Mononuclear cell (primary cell): ENCODE results near the gene CTNS. TPM values are rescaled to one million over a fixed set of nuclear protein-coding genes. Genes with fewer than 3 reads are reported as not detected.

Experiments used
- H3K27me3 ChIP-seq: 2 replicates; pipeline ENCODE4 v1.6.0; 2011; ENCODE audit warnings: low read length, control low read depth; ENCODE audit not compliant: insufficient read depth
- H3K4me1 ChIP-seq: 2 replicates; pipeline ENCODE4 v1.5.1; 2011; ENCODE audit warnings: mild to moderate bottlenecking, low read length, control low read depth; ENCODE audit not compliant: insufficient read depth
- H3K4me3 ChIP-seq: 2 replicates; pipeline ENCODE4 v1.5.1; 2011; ENCODE audit warnings: mild to moderate bottlenecking, low read length, moderate library complexity
- H3K9me3 ChIP-seq: 2 replicates; pipeline ENCODE4 v1.5.1; 2011; ENCODE audit warnings: low read depth, mild to moderate bottlenecking, control low read depth, low read length
- total RNA-seq: library from RNA; depleted of rRNA; stranded (reverse); fragments of >200 nt; gene quantifications from one replicate; pipeline ENCODE4 v1.2.3, GENCODE V29; 2012

CTNS gene
- total RNA-seq, 1 donor, result 4.5 TPM

DNA sequence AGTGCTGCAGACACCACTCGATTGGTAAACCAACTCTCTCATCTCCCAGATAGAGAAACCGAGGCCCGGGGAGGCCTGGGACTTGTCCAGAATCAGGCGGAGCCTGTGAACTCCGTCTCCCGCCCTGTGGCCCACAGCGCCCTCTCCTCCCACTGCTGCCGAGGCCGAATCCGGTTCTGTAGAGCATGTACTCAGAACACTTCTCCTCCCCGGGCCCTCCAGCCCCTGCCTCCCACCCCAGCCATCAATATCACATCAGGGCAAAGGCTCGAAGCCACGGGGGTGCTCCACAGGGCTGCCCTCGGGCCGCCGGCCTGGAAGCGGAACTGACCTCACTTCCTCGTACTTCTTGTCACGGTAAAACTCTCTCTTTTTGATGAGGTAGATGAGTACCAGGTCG is 45.0 kb downstream of the CTNS start:
- H3K4me3 ChIP-seq, result no peak overlapping the region
- no peaks in the 10 kb centered on the region for H3K9me3 ChIP-seq
- no peaks in the 10 kb centered on the region for H3K27me3 ChIP-seq
- peaks cover 14% of the 10 kb centered on the region for H3K4me1 ChIP-seq

DNA sequence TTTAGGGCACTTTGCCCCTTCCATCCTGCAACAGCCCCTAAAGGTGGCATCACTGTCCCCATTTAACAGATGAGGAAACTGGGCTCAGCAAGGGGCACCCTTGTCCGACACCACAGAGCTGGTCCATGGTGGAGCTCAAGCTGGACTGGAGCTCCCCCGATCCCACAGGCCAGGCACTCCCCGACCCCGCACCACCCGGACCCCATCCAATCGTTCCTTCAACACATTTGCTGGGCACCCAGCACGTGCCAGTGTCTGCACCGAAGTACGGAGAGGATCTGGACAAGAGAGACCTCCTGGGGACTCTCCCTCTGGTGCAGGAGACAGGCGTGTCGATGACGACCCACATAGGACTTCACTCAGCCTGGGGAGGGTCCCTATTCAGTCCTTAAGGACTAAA is 45.5 kb downstream of the CTNS start:
- Histone ChIP-seq H3K4me3 (no peak overlapping the region), H3K9me3 (no peaks in the 10 kb centered on the region), H3K4me1 (peaks cover 14% of the 10 kb centered on the region), H3K27me3 (no peaks in the 10 kb centered on the region)

DNA sequence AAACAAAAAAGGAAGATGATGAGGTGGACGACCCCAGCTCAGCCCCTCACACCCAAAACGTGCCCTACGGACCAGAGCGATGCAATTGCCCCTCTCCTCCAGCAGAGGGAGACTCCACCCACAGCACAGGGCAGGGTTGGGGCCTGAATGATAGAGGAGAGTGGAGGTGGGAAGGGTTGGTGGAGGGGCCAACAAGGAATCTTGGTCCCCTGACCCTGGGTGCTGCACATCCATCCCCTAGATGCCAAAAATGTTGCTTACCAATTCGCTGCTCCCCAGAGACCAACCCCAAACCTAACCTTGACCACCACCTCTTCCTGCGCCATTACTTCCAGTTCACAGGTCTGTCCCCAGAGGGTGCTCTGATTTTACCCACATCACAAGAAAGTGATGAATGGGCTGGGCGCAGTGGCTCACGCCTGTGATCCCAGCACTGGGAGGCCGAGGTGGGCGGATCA is 46.5 kb downstream of the CTNS start:
- H3K27me3 ChIP-seq, result no peaks in the 10 kb centered on the region
- H3K4me1 ChIP-seq, result peaks cover 15% of the 10 kb centered on the region
- no peak overlapping the region for H3K4me3 ChIP-seq
- H3K9me3 ChIP-seq, result no peaks in the 10 kb centered on the region

DNA sequence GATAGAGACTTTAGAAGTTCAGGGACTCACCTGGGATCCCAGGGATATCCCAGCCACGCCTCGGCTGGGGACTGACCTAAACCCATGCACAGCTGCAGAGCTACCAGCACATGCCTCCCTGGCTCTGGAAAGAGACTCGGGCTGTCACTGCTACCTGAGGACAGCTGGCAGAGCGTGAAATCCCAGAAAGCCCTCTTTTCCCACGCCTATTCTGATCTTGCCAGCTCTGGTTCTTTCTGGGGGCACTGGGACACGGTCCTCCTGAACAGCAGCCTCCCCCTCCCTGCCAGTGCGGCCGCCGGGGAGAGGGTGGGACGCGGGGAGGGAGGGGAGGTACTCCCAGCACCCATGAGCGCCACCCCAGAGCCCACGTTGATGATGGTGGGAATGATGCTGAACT is 48.6 kb downstream of the CTNS start:
- H3K27me3 ChIP-seq, result no peaks in the 10 kb centered on the region
- H3K4me3 ChIP-seq, result no peak overlapping the region
- H3K4me1 ChIP-seq, result peaks cover 23% of the 10 kb centered on the region
- H3K9me3 ChIP-seq, result no peaks in the 10 kb centered on the region

DNA sequence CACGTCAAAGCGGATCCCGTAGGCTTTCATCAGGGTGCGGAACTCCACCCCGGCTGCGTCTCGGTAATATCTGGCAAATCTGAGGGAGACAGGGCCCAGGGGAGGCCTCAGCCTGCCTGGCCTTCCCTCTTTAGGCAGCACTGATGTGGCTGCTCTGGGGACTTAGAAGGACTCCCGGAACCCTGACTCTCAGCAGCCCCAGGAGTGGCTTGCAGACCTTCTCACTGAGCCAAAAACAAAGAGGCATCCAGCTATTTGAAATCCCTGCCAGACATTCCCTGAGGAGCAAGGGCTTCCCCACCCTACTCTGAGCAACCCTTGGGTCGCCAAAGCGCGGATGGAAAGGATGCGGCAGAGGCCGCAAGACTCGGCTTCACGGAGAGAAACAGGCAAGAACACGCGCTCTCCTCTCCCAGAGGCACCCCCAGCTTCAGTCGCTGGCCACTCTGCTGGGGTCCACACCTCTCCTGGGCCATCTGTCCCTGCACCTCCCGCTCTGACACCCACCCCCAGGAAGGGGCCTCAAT is 51.5 kb downstream of the CTNS start:
- Histone ChIP-seq H3K4me3 (no peak overlapping the region), H3K27me3 (no peaks in the 10 kb centered on the region), H3K9me3 (no peaks in the 10 kb centered on the region), H3K4me1 (peaks cover 40% of the 10 kb centered on the region)

DNA sequence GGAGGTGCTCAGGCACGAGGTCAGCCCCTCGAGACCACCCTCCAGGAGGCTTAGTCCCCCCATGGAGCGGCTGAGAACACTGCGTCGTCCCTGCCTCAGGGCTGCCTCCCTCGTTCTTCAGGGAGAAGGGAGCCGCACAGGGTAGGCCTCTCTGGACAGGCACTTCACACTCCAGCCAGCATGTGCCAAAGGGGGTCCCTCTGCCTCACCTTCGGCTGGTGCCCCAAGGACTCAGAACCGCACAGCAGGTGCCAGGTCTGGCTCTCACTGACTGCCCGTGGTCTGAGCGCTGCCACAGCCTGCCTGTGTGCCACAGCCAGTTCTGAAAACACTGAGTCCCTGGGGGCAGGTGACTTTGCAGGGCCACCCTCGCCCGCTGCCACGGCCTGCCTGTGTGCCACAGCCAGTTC is 52.3 kb downstream of the CTNS start:
- no peaks in the 10 kb centered on the region for H3K27me3 ChIP-seq
- peaks cover 41% of the 10 kb centered on the region for H3K4me1 ChIP-seq
- no peaks in the 10 kb centered on the region for H3K9me3 ChIP-seq
- H3K4me3 ChIP-seq, result no peak overlapping the region

DNA sequence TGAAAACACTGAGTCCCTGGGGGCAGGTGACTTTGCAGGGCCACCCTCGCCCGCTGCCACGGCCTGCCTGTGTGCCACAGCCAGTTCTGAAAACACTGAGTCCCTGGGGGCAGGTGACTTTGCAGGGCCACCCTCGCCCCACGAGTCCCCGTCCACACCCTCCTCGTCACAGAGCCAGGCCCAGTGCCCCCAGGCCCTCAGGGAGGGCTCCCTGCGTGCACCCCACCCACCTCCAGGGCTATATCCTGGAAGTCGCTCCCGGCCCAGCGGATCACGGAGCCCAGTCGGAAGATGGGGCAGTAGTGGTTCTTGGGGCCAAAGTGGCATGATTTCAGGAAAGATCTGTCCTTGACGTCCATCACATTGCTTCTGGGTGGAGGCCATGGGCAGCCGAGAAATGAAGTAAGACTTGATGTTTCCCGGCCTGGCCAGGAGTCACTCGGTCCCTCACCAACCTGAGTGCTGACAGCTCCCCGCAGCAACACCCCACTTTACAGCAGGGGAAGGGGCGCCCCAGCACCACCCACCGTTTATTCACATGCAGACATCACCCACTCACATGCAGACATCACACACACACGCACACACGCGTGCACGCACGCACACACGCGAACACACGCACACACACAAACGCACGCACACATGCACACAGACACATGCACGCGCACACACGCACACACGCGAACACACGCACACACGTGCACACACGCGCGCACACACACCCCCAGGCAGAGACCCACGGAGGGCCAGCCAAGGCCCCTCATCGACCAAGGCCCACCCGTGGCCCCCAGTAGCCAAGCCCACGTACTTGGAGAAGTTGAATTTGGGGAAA is 52.9 kb downstream of the CTNS start:
- peaks cover 47% of the 10 kb centered on the region for H3K4me1 ChIP-seq
- H3K4me3 ChIP-seq, result no peak overlapping the region
- no peaks in the 10 kb centered on the region for H3K27me3 ChIP-seq
- no peaks in the 10 kb centered on the region for H3K9me3 ChIP-seq

DNA sequence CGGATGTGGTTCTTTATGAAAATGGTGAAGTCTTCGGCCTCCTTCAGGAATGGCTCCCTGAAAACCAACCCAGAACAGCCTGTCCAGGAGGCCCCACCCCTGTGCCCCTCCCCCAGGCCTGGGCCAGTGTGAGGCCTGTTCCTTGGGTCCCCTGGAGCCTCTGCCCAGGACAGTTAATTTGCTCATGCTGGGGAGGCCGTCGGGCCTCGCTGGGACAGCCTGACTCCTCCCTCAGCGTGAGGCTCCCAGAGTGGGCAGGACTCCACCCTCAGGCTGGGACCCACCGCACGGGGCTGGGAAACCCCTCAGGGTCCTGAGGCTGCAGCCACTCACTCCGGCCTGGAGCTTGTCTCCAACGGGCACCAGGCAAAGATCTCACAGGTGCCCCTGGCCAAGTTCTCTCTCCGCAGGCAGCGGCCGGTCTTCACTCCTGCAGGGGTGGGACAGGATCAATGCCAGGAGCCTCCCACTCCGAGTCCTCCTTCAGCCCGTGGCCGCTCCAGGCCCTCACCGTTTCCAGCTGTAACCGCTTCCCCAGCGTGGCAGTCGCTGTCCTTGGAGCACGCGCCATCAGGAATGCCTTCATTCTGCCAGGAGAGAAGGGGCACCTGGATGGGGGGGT is 53.6 kb downstream of the CTNS start:
- no peaks in the 10 kb centered on the region for H3K27me3 ChIP-seq
- H3K4me1 ChIP-seq, result peaks cover 54% of the 10 kb centered on the region
- H3K9me3 ChIP-seq, result no peaks in the 10 kb centered on the region
- H3K4me3 ChIP-seq, result no peak overlapping the region

DNA sequence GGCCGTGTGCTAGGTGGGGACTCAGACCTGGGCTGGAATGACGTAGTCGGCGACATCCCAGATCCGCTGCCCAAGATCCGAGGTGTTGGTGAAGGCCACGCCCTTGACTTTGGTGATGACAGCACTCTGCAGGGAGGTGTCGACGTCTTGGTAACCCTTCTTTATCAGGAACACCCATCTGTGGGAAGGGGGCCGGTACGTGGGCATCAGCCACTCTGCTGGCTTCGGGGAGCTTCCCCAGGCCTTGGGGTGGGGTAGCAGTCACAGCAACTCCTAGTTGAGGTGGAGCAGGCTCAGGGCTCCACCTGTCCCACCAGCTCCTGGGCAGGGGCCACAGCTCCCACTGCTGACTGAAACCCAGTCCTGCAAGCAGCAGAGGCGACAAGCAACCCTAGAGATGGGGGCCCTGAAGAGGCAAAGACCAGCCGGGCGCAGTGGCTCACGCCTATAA is 55.1 kb downstream of the CTNS start:
- no peaks in the 10 kb centered on the region for H3K9me3 ChIP-seq
- no peak overlapping the region for H3K4me3 ChIP-seq
- H3K27me3 ChIP-seq, result no peaks in the 10 kb centered on the region
- peaks cover 65% of the 10 kb centered on the region for H3K4me1 ChIP-seq

DNA sequence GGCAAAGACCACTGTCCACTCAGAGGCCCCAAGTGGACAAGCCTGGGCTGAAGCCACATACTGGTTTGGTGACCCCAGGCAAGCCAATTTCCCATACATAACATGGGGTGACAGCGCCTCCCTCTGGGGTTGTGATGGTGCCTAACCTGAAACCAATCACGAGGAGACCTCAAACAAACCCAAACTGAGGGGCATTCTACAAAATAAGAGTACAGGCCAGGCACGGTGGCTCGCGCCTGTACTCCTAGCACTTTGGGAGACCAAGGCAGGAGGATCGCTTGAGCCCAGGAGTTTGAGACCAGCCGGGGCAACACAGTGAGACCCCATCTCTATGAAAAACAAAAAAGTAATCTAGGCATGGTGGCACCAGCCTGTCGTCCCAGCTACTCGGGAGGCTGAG is 55.8 kb downstream of the CTNS start:
- H3K4me3 ChIP-seq, result no peak overlapping the region

DNA sequence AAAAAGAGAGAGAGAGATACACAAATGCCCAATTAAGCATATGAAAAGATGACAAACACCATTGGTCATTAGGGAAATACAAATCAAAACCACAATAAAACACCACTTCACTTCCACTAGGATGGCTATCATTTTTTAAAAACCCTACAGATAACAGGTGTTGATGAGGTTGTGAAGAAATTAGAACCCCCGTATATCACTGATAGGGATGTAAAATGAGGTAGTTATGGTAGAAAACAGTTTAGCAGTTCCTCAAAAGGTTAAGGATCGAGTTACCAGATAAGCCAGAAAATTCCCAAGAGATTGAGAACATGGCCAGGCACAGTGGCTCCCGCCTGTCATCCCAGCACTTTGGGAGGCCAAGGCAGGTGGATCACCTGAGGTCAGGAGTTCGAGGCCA is 56.6 kb downstream of the CTNS start:
- H3K4me1 ChIP-seq, result peaks cover 66% of the 10 kb centered on the region
- H3K9me3 ChIP-seq, result no peaks in the 10 kb centered on the region
- H3K4me3 ChIP-seq, result no peak overlapping the region
- H3K27me3 ChIP-seq, result no peaks in the 10 kb centered on the region

More for the DNA sequence above, 55.8 kb downstream of the CTNS start:
- H3K4me1 ChIP-seq, result peaks cover 67% of the 10 kb centered on the region
- no peaks in the 10 kb centered on the region for H3K27me3 ChIP-seq
- H3K9me3 ChIP-seq, result no peaks in the 10 kb centered on the region

DNA sequence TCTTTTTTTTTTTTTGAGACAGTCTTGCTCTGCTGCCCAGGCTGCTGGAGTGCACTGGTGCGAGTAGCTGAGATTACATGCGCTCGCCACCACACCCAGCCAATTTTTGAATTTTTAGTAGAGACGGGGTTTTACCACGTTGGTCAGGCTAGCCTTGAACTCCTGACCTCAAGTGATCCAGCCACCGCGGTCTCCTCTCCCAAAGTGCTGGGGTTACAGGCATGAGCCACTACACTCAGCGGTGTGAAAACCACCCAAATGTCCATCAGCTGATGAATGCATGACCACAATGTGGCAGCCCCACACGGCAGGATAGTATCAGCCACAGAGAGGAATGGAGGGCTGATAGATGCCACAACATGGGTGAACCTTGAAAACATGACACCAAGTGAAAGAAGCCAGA is 57.3 kb downstream of the CTNS start:
- Histone ChIP-seq H3K4me1 (peaks cover 59% of the 10 kb centered on the region), H3K9me3 (no peaks in the 10 kb centered on the region), H3K4me3 (peak overlapping the region; percentile 55), H3K27me3 (no peaks in the 10 kb centered on the region)

DNA sequence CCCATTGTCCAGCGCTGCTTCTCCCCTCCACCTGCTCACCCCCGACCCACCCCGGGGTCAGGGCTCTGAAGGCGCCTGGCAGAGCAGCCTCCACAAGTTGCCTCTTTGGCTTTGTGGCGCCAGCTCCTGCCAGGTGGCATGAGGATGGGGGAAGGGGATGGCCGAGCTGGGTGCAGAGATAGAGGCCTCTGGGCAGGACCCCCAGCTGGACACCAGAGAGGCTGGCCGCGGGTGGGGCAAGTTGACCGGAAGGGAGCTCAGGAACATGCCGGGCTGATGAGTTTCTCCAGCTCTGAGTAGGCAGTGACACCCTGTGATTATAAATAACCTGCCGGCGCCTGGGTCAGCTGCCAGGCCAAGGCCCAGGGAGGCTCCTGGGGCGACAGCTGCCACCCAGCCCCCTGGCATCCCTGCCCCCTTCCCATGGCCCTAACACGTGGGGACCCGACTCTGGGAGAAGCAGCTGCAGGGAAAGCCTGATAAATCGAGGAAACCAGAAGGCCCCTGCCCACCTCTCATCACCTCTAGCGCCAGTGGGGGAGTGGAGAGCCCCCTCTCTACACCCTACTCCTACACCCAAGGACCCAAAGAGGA is 58.7 kb downstream of the CTNS start:
- peak overlapping the region; percentile 55 for H3K4me3 ChIP-seq

DNA sequence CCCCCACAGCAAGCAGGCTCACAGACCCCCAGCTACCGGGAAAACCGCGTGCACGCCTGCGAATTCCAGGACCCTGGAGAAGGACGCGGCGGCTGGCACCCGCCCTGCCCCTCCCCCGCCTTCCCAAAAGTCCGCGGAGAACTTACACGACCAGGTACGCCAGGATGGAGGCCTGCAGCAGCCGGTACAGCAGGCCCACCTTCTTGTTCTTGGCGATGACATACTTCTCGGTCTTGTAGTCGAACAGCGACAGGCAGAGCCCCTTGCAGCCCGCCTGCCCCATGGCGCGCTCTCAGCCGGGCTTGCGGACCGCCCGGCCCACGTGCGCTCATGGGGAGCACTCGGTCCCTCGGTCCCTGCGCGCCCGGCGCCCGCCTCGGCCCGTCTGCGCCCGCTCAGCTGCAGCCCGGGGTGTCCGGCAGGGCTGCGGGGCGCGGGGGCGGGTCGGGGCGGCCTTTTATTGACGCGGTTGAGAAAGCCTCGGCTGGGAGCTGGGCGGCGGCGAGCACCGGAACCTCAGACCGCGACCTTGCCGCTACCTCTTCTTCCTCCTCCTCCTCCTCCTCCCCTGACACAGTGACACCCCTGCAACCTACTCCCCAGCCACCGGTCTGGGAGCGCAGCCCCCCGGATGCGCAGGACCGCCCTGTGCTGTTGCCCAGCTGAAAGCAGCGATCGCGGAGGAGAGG is 59.3 kb downstream of the CTNS start, which contains the start of gene P2RX5:
TSS of gene P2RX5 (minus strand) at position 433 of the 689 bp plus-strand sequence. CDS start at position 283, 150 bp downstream.
- peaks cover 44% of the 10 kb centered on the region for H3K4me1 ChIP-seq
- H3K9me3 ChIP-seq, result no peaks in the 10 kb centered on the region
- H3K4me3 ChIP-seq, result peak within 1 kb of the TSS; percentile 55
- no peaks in the 10 kb centered on the region for H3K27me3 ChIP-seq

More for the DNA sequence above, 58.7 kb downstream of the CTNS start:
- Histone ChIP-seq H3K27me3 (no peaks in the 10 kb centered on the region), H3K9me3 (no peaks in the 10 kb centered on the region), H3K4me1 (peaks cover 50% of the 10 kb centered on the region)

DNA sequence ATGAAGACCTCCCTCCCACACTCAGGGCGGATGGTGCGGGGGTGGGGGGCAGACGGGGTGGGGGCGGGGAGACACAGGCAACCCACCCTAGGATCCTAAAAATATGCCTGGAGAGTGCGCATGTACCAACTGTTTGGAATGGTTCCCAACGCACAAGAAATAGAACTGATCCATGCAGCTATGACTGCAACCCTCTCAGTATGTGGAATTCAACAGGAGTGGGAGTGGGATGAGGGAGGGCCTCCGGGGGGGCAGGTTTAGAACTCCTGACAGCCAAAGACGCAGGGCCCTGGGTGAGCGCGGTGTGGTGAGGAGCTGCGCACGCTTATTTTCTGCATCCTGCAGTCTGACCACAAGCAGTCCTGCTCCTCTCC is 60.5 kb downstream of the CTNS start:
- peaks cover 37% of the 10 kb centered on the region for H3K4me1 ChIP-seq
- no peak overlapping the region for H3K4me3 ChIP-seq
- no peaks in the 10 kb centered on the region for H3K9me3 ChIP-seq
- H3K27me3 ChIP-seq, result no peaks in the 10 kb centered on the region
